Activated naive CD4-positive, alpha-beta T cell treated with anti-CD3 and anti-CD28 coated beads, Interleukin-2, amount 10 ng/mL, durations not matched to agents 5 hours and 36 hours (primary cell): ENCODE measurements around the gene CNKSR1. TPM values are rescaled to one million over a fixed set of nuclear protein-coding genes. Genes with fewer than 3 reads are reported as not detected.

Source experiments
- total RNA-seq, 2 experiments: library from RNA; stranded (reverse); gene quantifications; one replicate each; pipeline ENCODE4 v1.2.3, GENCODE V29; 2021

Gene CNKSR1, protein sequence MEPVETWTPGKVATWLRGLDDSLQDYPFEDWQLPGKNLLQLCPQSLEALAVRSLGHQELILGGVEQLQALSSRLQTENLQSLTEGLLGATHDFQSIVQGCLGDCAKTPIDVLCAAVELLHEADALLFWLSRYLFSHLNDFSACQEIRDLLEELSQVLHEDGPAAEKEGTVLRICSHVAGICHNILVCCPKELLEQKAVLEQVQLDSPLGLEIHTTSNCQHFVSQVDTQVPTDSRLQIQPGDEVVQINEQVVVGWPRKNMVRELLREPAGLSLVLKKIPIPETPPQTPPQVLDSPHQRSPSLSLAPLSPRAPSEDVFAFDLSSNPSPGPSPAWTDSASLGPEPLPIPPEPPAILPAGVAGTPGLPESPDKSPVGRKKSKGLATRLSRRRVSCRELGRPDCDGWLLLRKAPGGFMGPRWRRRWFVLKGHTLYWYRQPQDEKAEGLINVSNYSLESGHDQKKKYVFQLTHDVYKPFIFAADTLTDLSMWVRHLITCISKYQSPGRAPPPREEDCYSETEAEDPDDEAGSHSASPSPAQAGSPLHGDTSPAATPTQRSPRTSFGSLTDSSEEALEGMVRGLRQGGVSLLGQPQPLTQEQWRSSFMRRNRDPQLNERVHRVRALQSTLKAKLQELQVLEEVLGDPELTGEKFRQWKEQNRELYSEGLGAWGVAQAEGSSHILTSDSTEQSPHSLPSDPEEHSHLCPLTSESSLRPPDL
- 1 to 10 TPM; 4.7 to 5.0 TPM for total RNA-seq

DNA sequence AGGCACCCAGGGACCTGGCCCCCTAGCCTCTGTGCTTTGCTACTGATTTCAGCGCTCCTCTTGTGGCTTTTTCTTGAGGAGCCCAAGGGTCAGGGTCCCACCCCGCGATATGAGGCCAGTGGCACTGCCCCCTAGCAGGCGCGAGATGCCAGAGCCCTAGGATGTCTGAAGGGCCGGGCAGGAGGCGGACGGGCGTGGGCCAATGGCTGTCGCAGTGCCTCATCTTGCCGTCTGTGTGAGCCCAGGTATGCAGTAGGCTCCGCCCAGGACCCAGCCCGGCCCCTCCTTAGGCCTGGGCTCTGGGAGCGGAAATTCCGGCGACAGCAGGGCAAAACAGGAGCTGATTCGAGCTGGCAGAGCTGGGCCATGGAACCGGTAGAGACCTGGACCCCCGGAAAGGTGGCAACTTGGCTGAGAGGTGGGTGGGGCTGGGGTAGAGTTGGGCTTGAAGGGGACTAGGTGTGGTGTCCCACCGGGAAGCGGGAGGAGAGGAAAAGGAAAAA lies at the start of gene CNKSR1:
CNKSR1 (plus strand) TSS at position 310 of the 503 bp plus-strand sequence; CDS start at position 367, 57 bp downstream.

DNA sequence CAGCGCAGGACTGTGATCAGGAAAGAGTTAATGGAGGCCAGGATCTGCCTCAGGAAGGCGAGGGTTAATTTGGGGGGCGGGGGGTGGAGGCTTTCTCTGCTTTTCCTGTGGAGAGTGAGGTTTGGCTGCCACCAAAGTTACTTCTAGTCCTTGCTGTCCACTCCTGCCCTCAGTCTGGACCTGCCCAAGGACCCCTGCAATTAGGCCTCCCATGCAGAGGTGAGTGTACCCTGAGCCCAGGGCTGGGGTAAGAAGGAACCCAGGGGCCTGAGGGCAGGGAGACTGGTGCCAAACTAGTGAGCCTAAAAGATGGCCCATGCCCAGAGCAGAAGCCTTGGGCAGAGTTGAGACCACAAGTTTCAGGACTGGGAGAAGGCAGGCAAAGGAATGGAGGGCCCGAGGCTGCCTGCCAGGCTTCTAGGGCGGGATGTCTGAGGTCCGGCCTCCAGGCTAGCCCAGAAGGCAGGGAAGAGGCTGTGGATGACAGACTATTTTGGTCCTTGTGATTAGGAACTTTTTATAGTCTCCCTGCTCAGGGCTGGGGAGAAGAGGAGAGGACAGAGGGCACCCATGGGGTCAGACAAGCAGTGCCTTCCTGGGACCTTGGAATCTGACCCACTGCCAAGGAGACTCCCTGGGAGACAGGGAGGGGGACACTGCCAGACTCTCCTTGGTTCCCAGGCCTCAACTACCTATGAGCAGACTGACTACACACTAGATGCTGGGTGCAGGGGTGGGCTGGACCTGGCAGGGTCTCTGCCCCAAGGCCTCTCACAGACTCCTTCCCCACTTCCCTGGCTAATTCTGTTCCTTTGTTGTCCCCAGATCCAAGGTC lies 18.2 kb upstream of the CNKSR1 start, which contains the start of gene FAM110D:
FAM110D (plus strand) TSS at position 172 of the 835 bp plus-strand sequence. CDS start 2,213 bp downstream, outside the sequence.

GRCh38 chr1:26168410-26169197 lies 8.7 kb upstream of the CNKSR1 start, which contains the start of gene C1orf232:
Gene C1orf232 (minus strand): TSS chr1:26168963. CDS start chr1:26168499, 464 bp downstream.

DNA sequence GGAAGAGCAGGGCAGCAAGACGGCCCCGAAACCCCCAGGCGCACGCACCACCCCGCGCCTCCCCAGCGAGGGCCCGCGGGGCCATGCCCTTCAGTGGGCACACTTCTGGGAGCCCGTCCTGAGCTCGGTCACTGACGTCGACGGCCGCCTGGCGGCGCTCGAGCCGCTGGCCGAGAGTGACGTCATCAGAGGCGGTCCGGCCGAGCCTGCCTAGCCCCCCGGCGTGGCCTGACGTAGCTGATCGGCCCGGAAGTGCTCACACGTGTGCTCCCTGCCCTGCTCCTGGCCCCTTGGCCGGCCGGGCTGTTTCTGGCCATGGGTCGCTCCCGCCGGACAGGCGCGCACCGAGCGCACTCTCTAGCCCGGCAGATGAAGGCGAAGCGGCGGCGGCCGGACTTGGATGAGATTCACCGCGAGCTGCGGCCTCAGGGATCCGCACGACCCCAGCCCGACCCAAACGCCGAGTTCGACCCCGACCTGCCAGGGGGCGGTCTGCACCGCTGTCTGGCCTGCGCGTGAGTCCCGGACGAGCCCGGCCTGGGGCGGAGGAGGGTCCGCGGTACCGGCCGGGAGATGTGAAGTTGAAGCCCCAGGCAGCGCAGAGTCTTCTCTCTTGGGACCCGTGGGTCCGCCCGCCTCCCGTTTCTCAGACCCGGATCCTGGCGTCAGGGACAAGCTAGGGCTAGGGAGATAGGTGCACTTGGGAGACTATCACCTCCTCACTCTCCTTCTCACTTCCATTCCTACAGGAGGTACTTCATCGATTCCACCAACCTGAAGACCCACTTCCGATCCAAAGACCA lies 7.4 kb upstream of the CNKSR1 start, which contains the start of gene ZNF593:
ZNF593 (plus strand) TSS at position 240 of the 803 bp plus-strand sequence; CDS start at position 316, 76 bp downstream.

GRCh38 chr1:26171084-26172072 lies 5.9 kb upstream of the CNKSR1 start, which contains the start of gene ZNF593OS:
Gene ZNF593OS (minus strand): TSS chr1:26171832. CDS start chr1:26171661, 171 bp downstream.

DNA sequence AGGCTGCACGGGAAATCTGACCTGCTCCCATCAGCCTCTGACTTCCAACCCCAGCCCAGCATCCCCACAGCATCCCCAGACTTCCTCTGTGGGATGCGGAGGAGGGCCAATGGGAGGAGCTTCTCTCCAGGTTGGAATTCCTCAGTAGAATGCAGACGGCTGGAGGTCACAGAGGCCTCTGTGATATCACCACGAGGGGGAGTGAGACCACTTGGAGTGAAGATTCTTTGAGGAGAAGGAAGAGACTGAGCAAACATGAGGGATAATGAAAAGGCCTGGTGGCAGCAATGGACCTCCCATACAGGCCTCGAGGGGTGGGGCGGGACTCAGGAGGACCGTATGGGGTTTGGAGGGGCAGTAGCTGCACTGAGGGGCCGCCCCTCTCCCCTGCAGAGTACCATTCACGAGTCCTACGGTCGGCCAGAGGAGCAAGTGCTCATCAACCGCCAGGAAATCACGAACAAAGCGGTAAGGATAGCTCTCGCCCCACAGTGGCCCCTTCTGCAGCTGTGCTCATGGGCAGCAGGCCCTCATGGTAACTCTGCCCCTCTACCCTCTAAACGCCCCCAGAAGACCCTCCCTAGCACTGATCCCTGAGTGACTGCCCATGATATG lies 13.2 kb downstream of the CNKSR1 start, which contains the start of gene CATSPER4:
CATSPER4 (plus strand) TSS at position 230 of the 615 bp plus-strand sequence; CDS start at position 256, 26 bp downstream.

GRCh38 chr1:26233903-26234643 lies 56.8 kb downstream of the CNKSR1 start, which contains the start of gene CEP85:
Gene CEP85 (plus strand): TSS chr1:26234200. CDS start chr1:26239784, 5,584 bp downstream.

Other genes with a start within 250 kb of the CNKSR1 start
- 10 to 100 TPM in 1 of 2 experiments, 1 to 10 TPM in 1; 9.9 to 10.7 TPM for gene PAFAH2, start 179.4 kb upstream of the CNKSR1 start, total RNA-seq
- not detected for gene EXTL1, start 155.7 kb upstream of the CNKSR1 start, total RNA-seq
- not detected for gene SLC30A2, start 131.4 kb upstream of the CNKSR1 start, total RNA-seq
- under 1 TPM in 1 of 2 experiments, not detected in 1; 0.39 TPM for gene TRIM63, start 109.9 kb upstream of the CNKSR1 start, total RNA-seq
- gene PDIK1L, start 65.7 kb upstream of the CNKSR1 start, total RNA-seq = 10 to 100 TPM; 20.7 TPM
- not detected for gene FAM110D, start 18.4 kb upstream of the CNKSR1 start, total RNA-seq
- gene C1orf232, start 8.5 kb upstream of the CNKSR1 start, total RNA-seq = not detected
- 10 to 100 TPM; 21.3 to 23.4 TPM for gene ZNF593, start 7.6 kb upstream of the CNKSR1 start, total RNA-seq
- not detected for gene ZNF593OS, start 5.7 kb upstream of the CNKSR1 start, total RNA-seq
- gene CATSPER4, start 13.1 kb downstream of the CNKSR1 start, total RNA-seq = not detected
- gene CEP85, start 56.7 kb downstream of the CNKSR1 start, total RNA-seq = 10 to 100 TPM; 32.9 to 36.6 TPM
- gene SH3BGRL3, start 102.6 kb downstream of the CNKSR1 start, total RNA-seq = 100 to 1,000 TPM; 481 to 496 TPM
- 10 to 100 TPM; 37.0 to 39.0 TPM for gene UBXN11, start 129.1 kb downstream of the CNKSR1 start, total RNA-seq
- 1,000 to 10,000 TPM; 1,759 to 1,791 TPM for gene CD52, start 140.5 kb downstream of the CNKSR1 start, total RNA-seq
- 1 to 10 TPM in 1 of 2 experiments, under 1 TPM in 1; 0.87 to 1.4 TPM for gene CRYBG2, start 176.6 kb downstream of the CNKSR1 start, total RNA-seq
- under 1 TPM in 1 of 2 experiments, not detected in 1; 0.31 TPM for gene ZNF683, start 195.3 kb downstream of the CNKSR1 start, total RNA-seq
- gene LIN28A, start 233.3 kb downstream of the CNKSR1 start, total RNA-seq = not detected